Colonic mucosa (tissue), 4 donors: ENCODE data around the gene ITPR2. TPM values are rescaled to one million over a fixed set of nuclear protein-coding genes. Genes with fewer than 3 reads are reported as not detected.

Experiments used
- DNase-seq: peaks from one replicate; pipeline ENCODE4 v3.0.0-alpha.2; 2020
- H3K27ac ChIP-seq: fragments of 200-600 bp; one replicate; pipeline ENCODE4 v1.8.0; 2021
- H3K27me3 ChIP-seq: fragments of 200-600 bp; one replicate; pipeline ENCODE4 v1.8.0; 2021
- H3K36me3 ChIP-seq: fragments of 200-600 bp; one replicate; pipeline ENCODE4 v1.8.0; 2021
- H3K4me1 ChIP-seq: fragments of 200-600 bp; one replicate; pipeline ENCODE4 v1.8.0; 2021; ENCODE audit warnings: mild to moderate bottlenecking
- H3K4me3 ChIP-seq: fragments of 200-600 bp; one replicate; pipeline ENCODE4 v1.8.0; 2021
- H3K9ac ChIP-seq, 2 donors: one replicate each; pipeline ENCODE4 v1.7.0; 2013; ENCODE audit warnings: control low read depth in 2 of 2, low read depth in 2 of 2, low read length in 2 of 2
- H3K9me3 ChIP-seq: fragments of 200-600 bp; one replicate; pipeline ENCODE4 v1.8.0; 2021
- CTCF ChIP-seq: fragments of 200-600 bp; IDR thresholded peaks from one replicate; pipeline ENCODE4 v1.8.0; 2022; ENCODE audit warnings: antibody characterized with exemption, mild to moderate bottlenecking
- intact Hi-C: fragments of 100-400 bp; cut with DNase I; formaldehyde crosslinking; loops from one replicate; pipeline ENCODE4 v1.14.1; 2022
- total RNA-seq, 2 donors: library from RNA; stranded (reverse); fragmentation: NEBNext Ultra II Directional in 1 of 2; extraction: Animal tissue kit (Norgen Biotek cat#: 25700) in 1 of 2; gene quantifications; one replicate each; pipeline ENCODE4 v1.2.1, GENCODE V29; 2021
- donor health status: healthy.
- donor health status: DM: no; HTN: no; CAD: no.
- donor health status: DM: no; HTN: no; CAD: no.

ITPR2 gene
- total RNA-seq, 2 donors from 2014 or later = 15.9 to 39.3 TPM

GRCh38 chr12:26818201-26818600 lies 14.8 kb downstream of the ITPR2 start:
- Histone ChIP-seq H3K27me3 (no peaks in the 10 kb centered on the region), H3K27ac (no peak overlapping the region), H3K9me3 (no peaks in the 10 kb centered on the region), H3K4me3 (no peak overlapping the region), H3K4me1 (no peaks in the 10 kb centered on the region), H3K36me3 (no peaks in the 10 kb centered on the region), H3K9ac (no peak overlapping the region)
- no peak for DNase-seq
- no peak for TF ChIP-seq CTCF
- intact Hi-C loops = no loop called here

GRCh38 chr12:26817183-26817591 lies 15.8 kb downstream of the ITPR2 start:
- no peak for DNase-seq
- intact Hi-C loops = no loop called here
- H3K27ac ChIP-seq = no peak overlapping the region

GRCh38 chr12:26813812-26814211 lies 19.2 kb downstream of the ITPR2 start:
- no peaks in the 10 kb centered on the region for H3K9me3 ChIP-seq
- H3K27me3 ChIP-seq = no peaks in the 10 kb centered on the region
- H3K27ac ChIP-seq = no peak overlapping the region
- H3K4me3 ChIP-seq = no peak overlapping the region
- no peak overlapping the region for H3K9ac ChIP-seq
- no peak for DNase-seq
- peaks cover 3% of the 10 kb centered on the region for H3K4me1 ChIP-seq
- intact Hi-C loops = no loop called here
- H3K36me3 ChIP-seq = no peaks in the 10 kb centered on the region
- no peak for TF ChIP-seq CTCF

More at GRCh38 chr12:26817183-26817591, 15.8 kb downstream of the ITPR2 start:
- Histone ChIP-seq H3K36me3 (no peaks in the 10 kb centered on the region), H3K9me3 (no peaks in the 10 kb centered on the region), H3K4me3 (no peak overlapping the region), H3K9ac (no peak overlapping the region), H3K27me3 (no peaks in the 10 kb centered on the region), H3K4me1 (no peaks in the 10 kb centered on the region)
- no peak for TF ChIP-seq CTCF

- no peak overlapping the region for H3K9ac ChIP-seq
- DNase-seq = no peak
- no peaks in the 10 kb centered on the region for H3K27me3 ChIP-seq
- no peaks in the 10 kb centered on the region for H3K36me3 ChIP-seq
- H3K4me1 ChIP-seq = peaks cover 3% of the 10 kb centered on the region
- no peaks in the 10 kb centered on the region for H3K9me3 ChIP-seq
- intact Hi-C loops = no loop called here
- no peak overlapping the region for H3K4me3 ChIP-seq
- H3K27ac ChIP-seq = no peak overlapping the region
- TF ChIP-seq CTCF = no peak
Observed at GRCh38 chr12:26810330-26810729, 22.7 kb downstream of the ITPR2 start.

- Histone ChIP-seq H3K36me3 (no peaks in the 10 kb centered on the region), H3K9me3 (no peaks in the 10 kb centered on the region), H3K4me3 (no peak overlapping the region), H3K27me3 (no peaks in the 10 kb centered on the region), H3K9ac (no peak overlapping the region), H3K4me1 (peaks cover 3% of the 10 kb centered on the region), H3K27ac (no peak overlapping the region)
- DNase-seq = no peak
- intact Hi-C loops = no loop called here
- TF ChIP-seq CTCF = no peak
Observed at GRCh38 chr12:26809611-26810285, 23.2 kb downstream of the ITPR2 start.
